Gastrocnemius medialis (tissue), 4 donors: ENCODE data around the gene ZNRF1. TPM values are rescaled to one million over a fixed set of nuclear protein-coding genes. Genes with fewer than 3 reads are reported as not detected.

ENCODE experiments used
- ATAC-seq, 2 donors: fragments of 150-250 bp; one replicate each; pipeline ENCODE4 v1.9.1; 2016
- DNase-seq, 2 donors: peaks; one replicate each; pipeline ENCODE4 v3.0.0-alpha.2; 2019
- H3K27ac ChIP-seq, 4 donors: fragments of 200-600 bp; sonication (generic); 1 replicate in 1 of 4; 2 replicates in 3 of 4; pipeline ENCODE4 v1.5.1; 2016 to 2018; ENCODE audit warnings: mild to moderate bottlenecking in 2 of 4, moderate library complexity in 1 of 4
- H3K27me3 ChIP-seq, 3 donors: fragments of 200-600 bp; sonication (generic) in 2 of 3; 1 replicate in 1 of 3; 2 replicates in 2 of 3; pipeline versions ENCODE4 v1.5.1 to v1.6.0; 2016 to 2019; ENCODE audit warnings: mild to moderate bottlenecking in 1 of 3, moderate library complexity in 1 of 3
- H3K36me3 ChIP-seq, 2 donors: fragments of 200-600 bp; sonication (generic) in 1 of 2; one replicate each; pipeline ENCODE4 v1.5.1; 2017 to 2018
- H3K4me1 ChIP-seq, 2 donors: fragments of 200-600 bp; sonication (generic) in 1 of 2; one replicate each; pipeline ENCODE4 v1.5.1; 2016 to 2017; ENCODE audit warnings: mild to moderate bottlenecking in 2 of 2
- H3K4me3 ChIP-seq, 4 donors: fragments of 200-600 bp; sonication (generic) in 3 of 4; 1 replicate in 1 of 4; 2 replicates in 3 of 4; pipeline ENCODE4 v1.5.1; 2016 to 2019; ENCODE audit warnings: mild to moderate bottlenecking in 2 of 4
- H3K9me3 ChIP-seq, 3 donors: fragments of 200-600 bp; sonication (generic) in 2 of 3; 1 replicate in 1 of 3; 2 replicates in 2 of 3; pipeline ENCODE4 v1.5.1; 2016 to 2019
- CTCF ChIP-seq, 5 experiments: fragments of 450-650 bp in 3 of 5; fragments of 200-600 bp in 2 of 5; sonication (generic) in 2 of 5; IDR thresholded peaks in 4 of 5; conservative IDR thresholded peaks in 1 of 5; 1 replicate in 4 of 5; 2 replicates in 1 of 5; pipeline ENCODE4 v1.5.1; 2016 to 2019; ENCODE audit warnings: antibody characterized with exemption in 5 of 5, mild to moderate bottlenecking in 3 of 5, moderate library complexity in 3 of 5
- POLR2A ChIP-seq, 2 donors: fragments of 450-650 bp; IDR thresholded peaks; one replicate each; pipeline ENCODE4 v1.6.1; 2017; ENCODE audit warnings: antibody characterized with exemption in 2 of 2, mild to moderate bottlenecking in 2 of 2, moderate library complexity in 2 of 2
- in situ Hi-C, 4 donors: fragments of 200-750 bp; cut with MboI; loops; one replicate each; pipeline versions ENCODE4 v1.15.0 to v1.8.0; 2017; ENCODE audit warnings: low sequenced_read_pairs in 4 of 4
- intact Hi-C: fragments of 100-400 bp; cut with DNase I; formaldehyde crosslinking; loops from one replicate; pipeline ENCODE4 v1.15.1; 2023; ENCODE audit warnings: low total_unique reads
- total RNA-seq, 4 donors: library from RNA; depleted of rRNA; stranded (reverse); fragments of >200 nt; gene quantifications; one replicate each; pipeline versions ENCODE4 v1.1.0 to v1.2.3, GENCODE V29; 2016

Gene ZNRF1
- total RNA-seq, 4 donors from 2014 or later = 21.7 to 37.1 (median 30.2) TPM

DNA sequence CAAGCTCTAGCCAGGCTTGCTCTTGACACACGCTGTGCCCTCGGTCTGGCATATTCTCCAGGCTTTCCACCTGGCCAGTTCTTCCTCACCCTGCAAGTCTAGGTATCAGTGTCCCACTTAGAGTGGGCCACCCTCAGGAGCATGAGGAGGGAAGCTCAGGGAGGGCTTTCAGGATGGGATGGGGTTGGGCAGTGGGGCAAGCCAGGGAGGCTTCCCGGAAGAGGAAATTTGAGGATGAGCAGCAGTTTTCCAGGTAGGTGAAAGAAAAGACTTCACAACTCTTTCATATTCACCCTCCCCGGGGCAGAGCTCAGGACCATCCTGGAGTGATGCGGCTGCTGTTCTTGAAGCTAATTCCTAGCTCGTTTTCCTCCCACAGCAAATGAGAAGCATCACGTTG, 132.3 kb downstream of the ZNRF1 start:
- no peak for ATAC-seq
- Histone ChIP-seq H3K36me3 (no peaks in the 10 kb centered on the region), H3K27ac (no peak overlapping the region), H3K4me3 (no peak overlapping the region), H3K4me1 (no peaks in the 10 kb centered on the region), H3K27me3 (no peaks in the 10 kb centered on the region), H3K9me3 (no peaks in the 10 kb centered on the region)
- no peak for DNase-seq
- intact Hi-C loops (no loop called here), in situ Hi-C loops (no loop called here)
- no peak for TF ChIP-seq CTCF (IDR thresholded peaks at IDR 0.05 in 4 of 5, conservative IDR thresholded peaks at IDR 0.05 in 1 of 5)
- TF ChIP-seq POLR2A (IDR thresholded peaks at IDR 0.05) = no peak

GRCh38 chr16:75138233-75138632, 139.4 kb downstream of the ZNRF1 start:
- Histone ChIP-seq H3K9me3 (no peaks in the 10 kb centered on the region), H3K36me3 (no peaks in the 10 kb centered on the region), H3K27me3 (no peaks in the 10 kb centered on the region), H3K27ac (no peak overlapping the region), H3K4me3 (no peak overlapping the region), H3K4me1 (no peaks in the 10 kb centered on the region)
- intact Hi-C loops = no loop called here
- no peak for ATAC-seq
- TF ChIP-seq POLR2A (IDR thresholded peaks at IDR 0.05) = no peak
- TF ChIP-seq CTCF (IDR thresholded peaks at IDR 0.05 in 4 of 5, conservative IDR thresholded peaks at IDR 0.05 in 1 of 5) = no peak
- no peak for DNase-seq
- in situ Hi-C loops = no loop called here

GRCh38 chr16:75138636-75139035, 139.8 kb downstream of the ZNRF1 start:
- intact Hi-C loops = loop anchor here (1.0 kb wide), 1 partner anchor 29 kb away; no protein-coding TSS in a partner anchor
- TF ChIP-seq CTCF (IDR thresholded peaks at IDR 0.05 in 4 of 5, conservative IDR thresholded peaks at IDR 0.05 in 1 of 5) (no peak), POLR2A (IDR thresholded peaks at IDR 0.05) (no peak)
- no peaks in the 10 kb centered on the region for H3K9me3 ChIP-seq
- H3K36me3 ChIP-seq = no peaks in the 10 kb centered on the region
- no peaks in the 10 kb centered on the region for H3K4me1 ChIP-seq
- no peak overlapping the region for H3K27ac ChIP-seq
- no peaks in the 10 kb centered on the region for H3K27me3 ChIP-seq
- H3K4me3 ChIP-seq = no peak overlapping the region
- ATAC-seq (no peak), DNase-seq (no peak)
- in situ Hi-C loops = no loop called here

DNA sequence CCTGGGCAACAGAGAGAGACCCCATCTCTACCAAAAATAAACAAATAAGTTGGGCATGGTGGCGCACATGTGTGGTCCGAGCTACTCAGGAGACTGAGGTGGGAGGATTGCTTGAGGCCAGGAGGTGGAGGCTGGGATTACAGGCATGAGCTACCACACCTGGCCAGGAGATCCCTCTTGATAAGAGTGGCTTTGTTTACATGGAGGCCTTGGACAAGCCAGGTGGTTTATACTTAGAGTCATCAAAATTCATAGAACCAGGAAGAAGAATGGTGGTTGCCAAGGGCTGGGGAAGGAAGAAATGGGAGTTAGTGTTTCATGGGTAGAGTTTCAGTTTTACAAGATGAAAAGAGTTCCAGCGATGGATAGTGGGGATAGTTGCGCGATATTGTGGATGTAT, 140.7 kb downstream of the ZNRF1 start:
- no peaks in the 10 kb centered on the region for H3K36me3 ChIP-seq
- TF ChIP-seq CTCF (IDR thresholded peaks at IDR 0.05 in 4 of 5, conservative IDR thresholded peaks at IDR 0.05 in 1 of 5) (no peak), POLR2A (IDR thresholded peaks at IDR 0.05) (no peak)
- DNase-seq (no peak), ATAC-seq (no peak)
- no peaks in the 10 kb centered on the region for H3K4me1 ChIP-seq
- no peaks in the 10 kb centered on the region for H3K9me3 ChIP-seq
- no peak overlapping the region for H3K4me3 ChIP-seq
- no peak overlapping the region for H3K27ac ChIP-seq
- H3K27me3 ChIP-seq = no peaks in the 10 kb centered on the region
- in situ Hi-C loops (no loop called here), intact Hi-C loops (loop anchor here (1.0 kb wide), 1 partner anchor 28 kb away; no protein-coding TSS in a partner anchor)

DNA sequence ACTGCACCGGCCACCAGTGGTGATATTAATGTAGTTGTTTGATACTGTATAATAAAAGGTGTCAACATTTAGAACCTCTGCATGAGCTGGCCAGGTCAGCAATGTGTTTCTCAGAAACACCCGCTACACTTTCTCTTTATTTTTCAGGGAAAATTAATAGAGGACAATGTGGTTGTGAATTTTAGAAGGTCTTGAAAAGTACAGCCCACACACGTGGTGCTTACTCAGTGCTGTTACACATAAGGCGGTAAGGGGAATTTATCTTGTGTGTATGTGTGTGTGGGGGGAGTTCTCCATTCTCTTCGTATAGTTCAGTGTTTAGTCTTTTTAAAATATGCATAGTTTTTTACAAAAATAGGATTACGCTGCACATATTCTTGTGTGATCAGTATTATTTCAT, 145.1 kb downstream of the ZNRF1 start:
- no peak for TF ChIP-seq CTCF (IDR thresholded peaks at IDR 0.05 in 4 of 5, conservative IDR thresholded peaks at IDR 0.05 in 1 of 5)
- TF ChIP-seq POLR2A (IDR thresholded peaks at IDR 0.05) = no peak
- no peaks in the 10 kb centered on the region for H3K9me3 ChIP-seq
- ATAC-seq (no peak), DNase-seq (no peak)
- no peaks in the 10 kb centered on the region for H3K27me3 ChIP-seq
- in situ Hi-C loops = no loop called here
- no peak overlapping the region for H3K4me3 ChIP-seq
- H3K36me3 ChIP-seq = no peaks in the 10 kb centered on the region
- H3K4me1 ChIP-seq = peaks cover 0 to 5% of the 10 kb centered on the region in 2 donors
- intact Hi-C loops = loop anchor here (10.0 kb wide), 1 partner anchor 411 kb away; the partner anchor contains the start of gene TMEM231
- H3K27ac ChIP-seq = no peak overlapping the region
